Thyroid gland (tissue), 4 donors: Measurements from ENCODE around the gene SP1.

ENCODE experiments used
- POLR2A ChIP-seq, 2 donors: fragments of 450-650 bp; IDR thresholded peaks; one replicate each; pipeline ENCODE4 v1.6.1; 2017; ENCODE audit warnings: antibody characterized with exemption in 2 of 2, mild to moderate bottlenecking in 2 of 2, moderate library complexity in 1 of 2
- TF ChIP-seq, protein P1 (sequence below), 6 experiments: fragments of 200-600 bp in 3 of 6; fragments of 450-650 bp in 3 of 6; sonication (generic) in 3 of 6; IDR thresholded peaks; one replicate each; pipeline ENCODE4 v1.5.1; 2016 to 2019; ENCODE audit warnings: antibody characterized with exemption in 6 of 6, mild to moderate bottlenecking in 2 of 6, inconsistent platforms in 1 of 6, moderate library complexity in 1 of 6

DNA sequence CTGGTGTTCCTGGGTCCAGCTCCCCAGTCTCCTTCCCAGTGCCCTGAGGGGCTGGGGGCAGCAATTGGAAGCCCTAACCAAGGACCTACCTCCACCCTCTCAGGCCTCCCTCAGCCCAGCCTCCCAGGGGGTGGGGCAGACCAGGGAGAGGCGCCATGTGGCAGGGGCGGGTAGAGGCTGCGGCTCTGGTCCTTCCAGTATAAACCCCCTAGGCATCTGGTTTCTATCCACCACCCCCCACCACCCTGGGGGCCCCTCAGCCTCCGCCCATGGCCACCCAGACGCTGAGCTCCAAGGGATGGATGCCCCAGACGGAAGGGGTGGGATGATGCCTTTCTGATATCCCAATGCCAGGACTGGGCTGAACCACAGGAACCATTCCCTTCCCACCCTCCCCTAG lies 41.1 kb upstream of the SP1 start:
- TF ChIP-seq, protein P1, sequence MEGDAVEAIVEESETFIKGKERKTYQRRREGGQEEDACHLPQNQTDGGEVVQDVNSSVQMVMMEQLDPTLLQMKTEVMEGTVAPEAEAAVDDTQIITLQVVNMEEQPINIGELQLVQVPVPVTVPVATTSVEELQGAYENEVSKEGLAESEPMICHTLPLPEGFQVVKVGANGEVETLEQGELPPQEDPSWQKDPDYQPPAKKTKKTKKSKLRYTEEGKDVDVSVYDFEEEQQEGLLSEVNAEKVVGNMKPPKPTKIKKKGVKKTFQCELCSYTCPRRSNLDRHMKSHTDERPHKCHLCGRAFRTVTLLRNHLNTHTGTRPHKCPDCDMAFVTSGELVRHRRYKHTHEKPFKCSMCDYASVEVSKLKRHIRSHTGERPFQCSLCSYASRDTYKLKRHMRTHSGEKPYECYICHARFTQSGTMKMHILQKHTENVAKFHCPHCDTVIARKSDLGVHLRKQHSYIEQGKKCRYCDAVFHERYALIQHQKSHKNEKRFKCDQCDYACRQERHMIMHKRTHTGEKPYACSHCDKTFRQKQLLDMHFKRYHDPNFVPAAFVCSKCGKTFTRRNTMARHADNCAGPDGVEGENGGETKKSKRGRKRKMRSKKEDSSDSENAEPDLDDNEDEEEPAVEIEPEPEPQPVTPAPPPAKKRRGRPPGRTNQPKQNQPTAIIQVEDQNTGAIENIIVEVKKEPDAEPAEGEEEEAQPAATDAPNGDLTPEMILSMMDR (IDR thresholded peaks at IDR 0.05): no peak
- no peak for TF ChIP-seq POLR2A (IDR thresholded peaks at IDR 0.05)
